Hypothalamus (tissue), 51 donors: ENCODE measurements around the gene CMIP.

Source experiments
- DNase-seq, 51 donors: peaks; one replicate each; lab custom pipeline; 2025; lab: John Stamatoyannopoulos, UW

Gene CMIP

DNA sequence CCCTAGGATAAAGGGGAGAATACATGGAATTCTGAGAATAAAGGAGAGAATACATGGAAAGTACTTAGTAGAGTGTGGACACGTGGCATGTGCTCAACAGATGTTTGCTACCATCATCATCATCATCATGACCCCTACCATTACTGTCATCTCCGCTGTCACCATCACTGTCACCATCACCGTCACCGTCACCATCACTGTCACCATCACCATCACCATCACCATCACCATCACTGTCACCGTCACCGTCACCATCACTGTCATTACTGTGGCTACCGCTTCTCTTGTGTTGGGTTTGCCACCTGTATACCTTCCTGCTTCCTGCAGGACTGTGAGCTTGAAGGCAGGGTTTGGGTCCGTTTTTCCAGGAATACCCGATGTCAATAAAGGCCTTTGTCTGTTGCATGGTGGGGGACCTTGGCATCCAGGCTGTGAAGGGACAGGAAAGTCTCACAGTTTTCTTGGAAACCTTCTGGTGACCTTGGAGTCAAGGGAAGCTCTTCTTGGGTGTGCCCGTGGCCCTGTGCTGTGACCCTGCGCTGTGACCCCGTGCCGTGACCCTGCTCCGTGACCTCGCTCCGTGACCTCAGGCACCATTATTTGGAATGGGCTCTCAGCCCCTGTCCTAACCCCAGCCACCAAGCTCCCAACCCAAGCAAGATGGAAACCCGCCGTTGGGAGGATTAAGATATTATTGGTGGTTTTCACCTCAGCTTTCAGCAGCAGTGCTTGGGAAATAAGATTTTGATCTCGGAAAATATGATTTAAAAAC lies 14.4 kb downstream of the CMIP start:
- DNase-seq: no peak

DNA sequence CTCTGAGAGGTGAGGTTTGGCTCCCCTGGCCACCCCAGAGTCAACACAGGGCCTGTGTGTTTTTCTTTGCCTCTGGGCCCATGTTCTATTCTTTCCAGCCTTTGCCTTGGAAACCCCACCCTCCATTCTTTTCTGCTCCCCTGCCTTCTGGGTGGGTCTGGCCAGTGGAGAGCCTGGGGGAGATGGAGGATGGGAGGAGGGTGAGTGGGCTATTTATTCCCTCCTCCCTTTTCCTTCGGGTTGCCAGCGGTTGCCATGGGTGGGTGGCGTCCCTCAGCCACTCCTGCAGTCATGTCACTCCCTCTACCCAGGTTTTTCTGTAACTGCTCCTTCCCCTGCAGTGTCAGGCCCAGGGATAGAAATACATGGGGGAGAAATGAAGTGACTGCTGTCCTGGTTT lies 15.5 kb downstream of the CMIP start:
- DNase-seq: no peak

DNA sequence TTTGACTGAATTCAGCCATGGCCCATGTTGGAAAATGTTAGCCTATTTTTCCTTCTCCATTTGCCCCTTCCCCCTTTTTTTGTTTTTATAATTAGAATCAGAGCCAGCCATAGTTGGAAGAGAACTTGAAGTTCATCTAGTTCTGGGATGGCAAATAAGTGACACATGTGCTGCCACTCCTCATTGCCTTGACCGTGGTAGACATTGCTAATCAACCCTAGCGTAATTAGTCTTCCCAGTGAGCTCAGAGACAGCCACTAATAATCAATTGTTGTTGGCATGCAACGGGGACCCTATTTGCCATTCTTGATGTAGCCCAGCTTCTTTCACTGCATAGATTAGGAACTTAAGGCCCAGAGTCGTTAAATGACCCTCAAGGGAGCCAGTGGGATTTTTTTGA lies 16.6 kb downstream of the CMIP start:
- no peak for DNase-seq

GRCh38 chr16:81461766-81462165 lies 17.2 kb downstream of the CMIP start:
- no peak for DNase-seq

DNA sequence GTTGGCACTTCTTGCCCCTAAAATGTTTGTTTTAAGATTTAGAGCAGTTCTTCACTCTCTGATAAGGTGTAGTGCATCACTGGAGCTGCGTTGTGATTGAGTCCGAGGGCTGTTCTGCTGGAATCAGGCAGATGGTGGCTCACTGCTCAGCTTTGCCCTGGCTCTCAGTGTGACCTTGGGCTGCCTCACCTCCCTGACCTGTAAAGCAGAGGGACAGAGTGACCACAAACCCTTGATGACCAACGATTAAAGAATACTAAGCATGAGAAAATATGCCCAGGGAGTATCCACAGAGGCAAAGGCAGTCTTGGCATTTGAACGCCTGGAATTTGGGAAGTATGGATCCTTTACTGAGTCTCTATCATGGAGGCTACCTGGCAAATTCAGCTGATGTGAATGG lies 18.1 kb downstream of the CMIP start:
- DNase-seq: no peak

GRCh38 chr16:81463296-81463890 lies 18.8 kb downstream of the CMIP start:
- peak in 9 of 51 donors; percentile 16 to 32 (median 22) for DNase-seq

- DNase-seq: no peak
Measured at GRCh38 chr16:81464279-81464678, 19.7 kb downstream of the CMIP start.

GRCh38 chr16:81465375-81465943 lies 20.9 kb downstream of the CMIP start:
- no peak for DNase-seq

DNA sequence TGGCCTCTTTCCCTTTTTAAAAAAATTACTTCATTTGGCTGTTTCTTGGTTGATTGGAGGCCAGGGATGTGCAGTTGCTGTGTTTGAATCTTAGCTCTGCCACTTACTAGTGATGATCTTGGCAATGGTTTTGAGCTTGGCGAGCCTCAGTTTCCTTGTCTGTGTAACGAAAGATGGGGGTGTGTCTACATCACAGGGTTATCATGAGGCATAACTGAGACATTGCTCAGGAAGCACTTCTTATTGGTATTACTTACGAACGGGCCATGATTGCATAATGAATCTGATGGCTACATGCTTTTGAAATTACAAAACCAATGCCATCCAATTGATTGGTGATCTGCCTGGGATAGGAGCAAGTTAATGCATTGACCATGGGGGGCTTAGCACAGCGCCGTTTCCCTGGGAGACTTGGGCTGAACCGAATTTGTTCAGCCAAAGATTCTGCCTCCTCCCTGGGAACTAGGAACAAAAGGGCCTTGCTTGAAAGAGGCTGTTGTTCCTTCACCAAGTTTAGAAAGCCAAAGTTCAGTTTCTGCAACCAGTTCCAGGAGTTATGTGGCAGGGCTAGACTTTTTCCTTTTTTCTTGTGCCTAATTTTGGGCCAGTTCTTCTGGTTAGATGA lies 21.9 kb downstream of the CMIP start:
- DNase-seq: peak in 10 of 51 donors; percentile 21 to 56 (median 28)

DNA sequence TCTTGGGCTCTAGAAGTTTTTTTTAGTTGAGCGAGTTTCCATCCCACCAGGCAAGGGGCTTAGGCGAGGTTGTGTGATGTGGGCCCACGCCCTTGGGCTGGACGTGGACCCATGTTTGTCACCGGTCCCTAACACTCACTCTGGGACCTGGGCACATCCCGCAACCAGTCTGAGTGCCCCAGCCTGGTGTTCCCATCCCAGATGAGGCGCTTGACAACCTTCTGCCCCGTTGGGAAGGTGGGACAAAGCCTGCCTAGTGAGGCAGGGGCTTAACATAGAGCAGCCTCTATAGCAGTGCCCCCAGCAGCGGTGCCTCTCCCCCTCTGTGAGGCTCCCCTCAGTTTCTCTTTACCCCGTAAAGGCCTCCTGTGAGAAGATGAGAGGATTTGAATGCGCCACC lies 22.5 kb downstream of the CMIP start:
- no peak for DNase-seq

DNA sequence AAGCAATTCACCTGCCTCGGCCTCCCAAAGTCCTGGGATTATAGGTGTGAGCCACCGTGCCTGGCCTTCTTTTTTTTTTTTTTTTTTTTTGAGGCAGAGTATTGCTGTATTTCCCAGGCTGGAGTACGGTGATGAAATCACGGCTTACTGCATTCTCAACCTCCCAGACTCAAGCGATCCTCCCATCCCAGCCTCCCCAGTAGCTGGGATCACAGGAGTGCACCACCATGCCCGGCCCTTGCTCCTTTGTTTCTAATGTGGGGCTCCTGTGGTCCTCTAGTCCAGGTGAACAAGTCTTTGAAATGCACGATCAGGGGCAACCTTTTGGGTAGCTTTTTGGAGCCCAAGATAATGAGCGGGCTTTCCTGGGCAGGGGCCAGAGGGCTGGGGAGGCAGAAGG lies 23.2 kb downstream of the CMIP start:
- no peak for DNase-seq

- DNase-seq: no peak
Measured at GRCh38 chr16:81468269-81468902, 23.8 kb downstream of the CMIP start.

GRCh38 chr16:81469183-81469677 lies 24.6 kb downstream of the CMIP start:
- DNase-seq: no peak

DNA sequence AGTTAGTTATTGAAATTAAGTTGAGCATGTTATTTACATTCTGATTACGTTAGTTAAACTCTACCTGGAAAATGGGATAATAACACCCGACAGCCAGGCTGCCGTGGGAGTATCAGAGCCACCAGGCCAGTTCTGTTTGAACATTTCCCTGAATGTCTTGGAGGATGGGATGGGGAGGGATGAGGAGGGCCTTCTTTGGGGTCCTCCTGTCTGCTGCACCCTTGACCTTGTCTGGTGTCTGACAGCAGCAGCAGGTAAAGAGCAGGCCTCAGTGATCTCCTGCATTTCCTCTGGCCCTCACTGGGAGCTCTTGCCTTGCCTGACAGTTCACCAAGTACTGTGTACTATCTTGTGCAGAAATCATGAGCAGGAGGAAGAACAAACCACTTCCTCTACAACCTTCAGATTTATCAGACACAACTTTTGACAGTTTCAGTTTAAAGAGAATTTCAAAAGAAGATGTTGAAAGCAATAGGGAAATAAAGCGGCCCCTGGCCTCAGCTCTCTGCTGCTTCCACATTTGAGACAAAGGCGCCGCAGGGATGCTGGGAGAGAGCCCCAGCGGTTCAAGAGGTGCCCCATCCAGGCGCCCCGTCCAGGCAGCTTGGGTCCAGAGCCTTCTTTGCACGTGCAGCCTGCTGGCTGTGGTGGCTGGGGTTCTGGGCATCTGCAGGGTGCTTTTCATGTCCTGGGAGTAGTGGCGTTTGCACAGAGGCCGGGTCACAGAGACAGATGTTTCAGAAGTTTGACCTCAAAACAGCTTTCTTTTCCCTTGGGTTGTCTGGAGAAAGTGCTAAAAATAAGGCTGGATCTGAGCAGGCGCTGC lies 25.3 kb downstream of the CMIP start:
- DNase-seq: peak in 10 of 51 donors; percentile 18 to 43 (median 28)

DNA sequence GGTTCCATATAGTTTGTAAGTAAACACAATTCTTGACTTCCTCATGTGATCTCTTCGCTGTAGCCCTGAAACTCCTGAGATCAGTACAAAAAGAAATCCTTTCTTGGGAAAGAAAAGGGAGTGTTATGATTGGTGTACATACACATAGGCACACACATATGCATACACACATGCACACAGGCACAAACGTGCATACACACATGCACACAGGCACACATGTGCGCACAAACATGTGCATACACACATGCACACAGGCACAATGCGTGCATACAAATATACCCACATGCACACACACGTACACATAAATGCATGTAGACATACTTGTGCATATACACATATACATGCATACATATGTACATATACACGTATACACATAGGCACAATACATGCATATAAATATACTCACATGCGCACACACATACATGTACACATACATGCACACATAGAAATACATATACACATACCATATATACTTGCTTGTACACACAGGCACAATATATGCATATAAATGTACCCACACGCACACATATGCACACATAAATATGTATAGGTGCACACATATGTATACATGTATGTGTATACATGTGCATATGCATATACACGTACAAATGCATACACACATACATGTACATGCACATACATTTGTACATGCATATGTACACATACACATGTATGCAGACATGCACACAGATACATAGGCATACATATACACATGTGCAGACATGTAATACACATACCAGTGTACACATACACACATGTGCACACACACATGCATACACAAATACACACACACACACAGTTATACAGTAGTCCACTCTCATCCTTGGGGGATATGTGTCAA lies 26.4 kb downstream of the CMIP start:
- no peak for DNase-seq

- DNase-seq: no peak
Measured at GRCh38 chr16:81471882-81472281, 27.3 kb downstream of the CMIP start.

DNA sequence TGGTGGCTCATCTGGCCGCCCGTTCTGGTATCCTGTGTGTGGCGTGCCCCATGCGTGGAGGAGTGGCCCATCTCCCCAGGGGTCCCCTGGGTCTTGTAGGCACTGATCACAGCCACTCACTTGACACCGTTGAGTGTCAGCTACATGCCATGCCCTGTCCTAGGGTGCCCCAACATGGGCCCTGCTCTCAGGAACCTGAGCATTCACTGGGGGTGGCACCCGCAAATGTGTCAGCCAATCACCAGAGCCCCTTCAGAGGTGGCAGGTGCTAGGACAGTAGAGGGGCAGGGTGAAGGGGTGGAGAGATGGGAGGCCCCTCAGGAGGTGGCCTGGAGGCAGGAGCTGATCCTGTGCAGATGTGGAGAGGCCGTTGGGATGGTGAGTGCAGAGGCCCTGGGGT lies 27.8 kb downstream of the CMIP start:
- no peak for DNase-seq

DNA sequence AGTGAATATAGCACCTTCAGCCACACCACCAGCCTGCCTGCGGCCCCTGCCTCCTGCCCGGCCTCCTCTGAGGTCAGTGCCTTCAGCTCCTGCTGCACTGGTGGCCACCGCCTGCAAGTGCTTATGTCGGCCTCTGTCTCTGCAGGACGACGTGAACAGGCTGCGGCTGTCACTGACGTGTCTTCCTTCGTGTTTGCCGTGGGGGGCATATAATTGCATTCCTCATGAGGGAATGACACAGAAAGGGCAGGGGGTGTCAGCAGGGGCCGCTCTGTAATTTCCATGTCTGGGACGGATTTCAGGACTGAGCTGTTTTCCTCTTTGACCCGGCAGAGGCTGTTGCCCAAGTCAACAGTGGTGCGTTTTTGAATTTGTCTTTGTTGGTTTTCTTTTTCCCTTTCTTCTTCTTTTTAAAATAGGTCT lies 28.5 kb downstream of the CMIP start:
- DNase-seq: no peak

DNA sequence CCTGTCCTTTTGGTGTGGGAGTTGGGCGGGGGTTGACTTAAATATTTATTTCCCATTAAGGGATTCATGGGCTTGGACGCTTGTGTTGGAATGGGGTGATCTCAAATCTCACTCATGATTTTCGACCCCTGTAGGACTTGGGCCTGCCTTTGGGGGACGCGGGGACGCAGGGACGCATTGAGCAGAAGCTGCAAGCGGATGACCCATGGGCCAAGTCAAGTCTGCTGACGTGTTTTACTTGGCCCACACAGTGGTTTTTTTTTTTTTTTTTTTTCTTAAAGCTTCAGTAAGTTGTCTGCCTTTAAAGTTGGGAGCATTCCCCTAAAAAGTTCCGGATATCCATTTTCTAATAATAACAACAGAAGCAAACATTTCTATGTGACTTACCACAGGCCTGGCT lies 28.9 kb downstream of the CMIP start:
- DNase-seq: no peak
